Activated naive CD4-positive, alpha-beta T cell (primary cell): Measurements from ENCODE around the gene CFAP20DC.

Experiments
- DNase-seq, 4 experiments: peaks; one replicate each; lab custom pipeline; 2025; lab: John Stamatoyannopoulos, UW

The CFAP20DC gene

GRCh38 chr3:58693940-58694850, 355.6 kb downstream of the CFAP20DC start:
- DNase-seq: no peak

- no peak for DNase-seq
These were observed 357.3 kb downstream of the CFAP20DC start for GRCh38 chr3:58692484-58692883.
